GM12878 (cell line): Measurements from ENCODE around the gene EDNRA. TPM values are rescaled to one million over a fixed set of nuclear protein-coding genes. Genes with fewer than 3 reads are reported as not detected.

ENCODE experiments used
- ATAC-seq: fragments of 200-7000 bp; cut with Tn5 transposase; 3 replicates; pipeline ENCODE4 v1.9.1; 2020; ENCODE audit warnings: mild to moderate bottlenecking, moderate library complexity
- BruUV-seq: library from RNA; stranded (reverse); fragments of 400-500 nt; replicated peaks from 2 replicates; lab custom pipeline; 2021; lab: Mats Ljungman, UMichigan
- CTCF ChIA-PET: fragments of 300-600 bp; sonication (Branson Sonifier 250); formaldehyde crosslinking; extraction: SDS; loops from one replicate; lab custom pipeline; 2021; ENCODE audit warnings: inconsistent platforms; lab: Yijun Ruan, JAX
- POLR2A ChIA-PET: fragments of 350-600 bp; formaldehyde crosslinking; extraction: SDS; loops from one replicate; lab custom pipeline; 2021; ENCODE audit warnings: inconsistent platforms; lab: Charles Lee
- RAD21 ChIA-PET: fragments of 300-600 bp; sonication (Branson Sonifier 250); formaldehyde crosslinking; loops from one replicate; lab custom pipeline; 2023; ENCODE audit warnings: antibody characterized with exemption; ENCODE audit not compliant: unreplicated experiment; lab: Charles Lee
- SMC1A ChIA-PET: fragments of 300-600 bp; sonication (Branson Sonifier 250); formaldehyde crosslinking; loops from one replicate; lab custom pipeline; 2023; ENCODE audit not compliant: unreplicated experiment, uncharacterized antibody; lab: Charles Lee
- DNase-seq: peaks from one replicate; pipeline ENCODE4 v3.0.0-alpha.2; 2011; ENCODE audit warnings: low read depth, low spot score
- FAIRE-seq: peaks from 3 replicates; lab custom pipeline; 2011; peaks lifted over from hg19 to GRCh38; lab: Jason Lieb, UNC
- H2AFZ ChIP-seq: 2 replicates; pipeline ENCODE4 v1.6.0; 2011; ENCODE audit warnings: low read depth, low read length, control low read depth; ENCODE audit not compliant: control insufficient read depth
- H3K27ac ChIP-seq: 2 replicates; pipeline ENCODE4 v1.5.1; 2011; ENCODE audit warnings: control low read depth; ENCODE audit not compliant: control insufficient read depth, insufficient read depth
- H3K27me3 ChIP-seq, 2 experiments: replicated peaks in 1 of 2; 2 replicates each; pipeline versions ENCODE4 v1.6.0 to v1.6.1; 2011; ENCODE audit warnings: low read length in 1 of 2; ENCODE audit not compliant: control insufficient read depth in 2 of 2, insufficient read depth in 2 of 2
- H3K36me3 ChIP-seq, 2 experiments: 2 replicates each; pipeline ENCODE4 v1.5.1; 2011; ENCODE audit warnings: low read length in 1 of 2; ENCODE audit not compliant: control insufficient read depth in 2 of 2, insufficient read depth in 2 of 2
- H3K4me1 ChIP-seq: 2 replicates; pipeline ENCODE4 v1.6.1; 2011; ENCODE audit warnings: mild to moderate bottlenecking, low read length, moderate library complexity, mixed read lengths; ENCODE audit not compliant: control insufficient read depth, insufficient read depth
- H3K4me2 ChIP-seq: 2 replicates; pipeline ENCODE4 v1.6.0; 2011; ENCODE audit warnings: control low read depth; ENCODE audit not compliant: control insufficient read depth, insufficient read depth
- H3K4me3 ChIP-seq: fragments of 200-600 bp; sonication (generic); 2 replicates; pipeline ENCODE4 v1.5.1; 2016
- H3K79me2 ChIP-seq: 2 replicates; pipeline ENCODE4 v1.6.0; 2011; ENCODE audit warnings: low read length; ENCODE audit not compliant: control insufficient read depth, insufficient read depth
- H3K9ac ChIP-seq: 2 replicates; pipeline ENCODE4 v1.8.0; 2011; ENCODE audit warnings: low read length, control low read depth, mixed read lengths; ENCODE audit not compliant: control insufficient read depth, insufficient read depth
- H3K9me3 ChIP-seq: replicated peaks from 3 replicates; pipeline ENCODE4 v1.5.1; 2011; ENCODE audit warnings: mild to moderate bottlenecking, low read length; ENCODE audit not compliant: control insufficient read depth, insufficient read depth
- H4K20me1 ChIP-seq: 2 replicates; pipeline ENCODE4 v1.6.0; 2011; ENCODE audit not compliant: control insufficient read depth, insufficient read depth
- BMI1 ChIP-seq: fragments of 450-650 bp; IDR thresholded peaks from 2 replicates; pipeline ENCODE4 v1.6.1; 2016; ENCODE audit warnings: mild to moderate bottlenecking, moderate library complexity, borderline replicate concordance
- CHD1 ChIP-seq: IDR thresholded peaks from 2 replicates; pipeline ENCODE4 v1.6.1; 2012; ENCODE audit warnings: low read depth, low read length, improper control_type of control experiment
- E2F8 ChIP-seq: fragments of 450-650 bp; IDR thresholded peaks from 2 replicates; pipeline ENCODE4 v1.6.1; 2018; ENCODE audit warnings: mild to moderate bottlenecking, low read depth, moderate library complexity; ENCODE audit not compliant: partially characterized antibody
- ELK1 ChIP-seq: IDR thresholded peaks from 2 replicates; pipeline ENCODE4 v1.6.1; 2012; ENCODE audit warnings: low read depth, low read length, improper control_type of control experiment
- HSF1 ChIP-seq: fragments of 150-350 bp; IDR thresholded peaks from 2 replicates; pipeline ENCODE4 v1.6.1; 2014; ENCODE audit warnings: mild to moderate bottlenecking, low read depth, low read length
- JUNB ChIP-seq: IDR thresholded peaks from 2 replicates; pipeline ENCODE4 v1.6.1; 2016; ENCODE audit warnings: antibody characterized with exemption, mild to moderate bottlenecking
- NFYB ChIP-seq: IDR thresholded peaks from 2 replicates; pipeline ENCODE4 v1.6.1; 2011; ENCODE audit warnings: low read depth, mild to moderate bottlenecking, low read length, improper control_type of control experiment, moderate library complexity; ENCODE audit not compliant: insufficient read depth
- POLR2A ChIP-seq: IDR thresholded peaks from 2 replicates; pipeline ENCODE4 v1.6.1; 2011; ENCODE audit warnings: low read depth, mild to moderate bottlenecking, low read length
- RFX5 ChIP-seq: IDR thresholded peaks from 2 replicates; pipeline ENCODE4 v1.6.1; 2011; ENCODE audit warnings: low read depth, low read length, improper control_type of control experiment
- SMARCA5 ChIP-seq: fragments of 450-650 bp; IDR thresholded peaks from 2 replicates; pipeline ENCODE4 v1.6.1; 2017; ENCODE audit warnings: mild to moderate bottlenecking
- YBX1 ChIP-seq: fragments of 450-650 bp; IDR thresholded peaks from 2 replicates; pipeline ENCODE4 v1.6.1; 2016; ENCODE audit warnings: antibody characterized with exemption
- ZBED1 ChIP-seq: IDR thresholded peaks from 2 replicates; pipeline ENCODE4 v1.6.1; 2016; ENCODE audit warnings: borderline replicate concordance
- ZBTB40 ChIP-seq: fragments of 450-650 bp; IDR thresholded peaks from 2 replicates; pipeline ENCODE4 v1.6.1; 2016; ENCODE audit warnings: mild to moderate bottlenecking, moderate library complexity, borderline replicate concordance
- WGBS: methylation state at CpG from one replicate; pipeline ENCODE4 v1.1.6; 2016; ENCODE audit warnings: low lambda C conversion rate; ENCODE audit not compliant: insufficient replicate concordance, insufficient coverage; ENCODE audit errors: missing lambda C conversion rate; 5-methylcytosine and 5-hydroxymethylcytosine counted together
- in situ Hi-C: fragments of 300-500 bp; cut with MboI; formaldehyde crosslinking; loops from 9 replicates; pipeline ENCODE4 v1.14.3; 2018; ENCODE audit warnings: mixed read lengths
- intact Hi-C: fragments of 100-400 bp; cut with micrococcal nuclease; formaldehyde crosslinking; loops from one replicate; pipeline ENCODE4 v1.14.2; 2022; ENCODE audit not compliant: unreplicated experiment
- polyA plus RNA-seq, 11 experiments: library from polyadenylated mRNA; depleted of rRNA in 4 of 11; unstranded in 6 of 11; stranded (reverse) in 5 of 11; fragments of >200 nt; fragmentation: Nextera tagmentation in 4 of 11; fragmentation: Illumina TruSeq in 1 of 11; extraction: Ambion mirVana in 4 of 11; extraction: Trizol in 1 of 11; gene quantifications; 1 replicate in 1 of 11; 2 replicates in 10 of 11; pipeline versions ENCODE4 v1.2.1 to v1.2.3, GENCODE V29; 2011 to 2016; ENCODE audit warnings: inconsistent platforms in 2 of 11, missing spikeins in 2 of 11, low read depth in 1 of 11
- total RNA-seq, 4 experiments: library from RNA; depleted of rRNA in 3 of 4; stranded (reverse); fragments of >200 nt in 3 of 4; fragmentation: Illumina TruSeq in 1 of 4; extraction: Trizol in 1 of 4; gene quantifications; 2 replicates each; pipeline versions ENCODE4 v1.2.1 to v1.2.3, GENCODE V29; 2013 to 2021

Gene EDNRA
- total and polyA plus RNA-seq, 10 of the 15 experiments (the other 5 are each of a cell fraction or from before 2014, with no cell fraction given): 0.01 to 0.32 (median 0.13) TPM

DNA sequence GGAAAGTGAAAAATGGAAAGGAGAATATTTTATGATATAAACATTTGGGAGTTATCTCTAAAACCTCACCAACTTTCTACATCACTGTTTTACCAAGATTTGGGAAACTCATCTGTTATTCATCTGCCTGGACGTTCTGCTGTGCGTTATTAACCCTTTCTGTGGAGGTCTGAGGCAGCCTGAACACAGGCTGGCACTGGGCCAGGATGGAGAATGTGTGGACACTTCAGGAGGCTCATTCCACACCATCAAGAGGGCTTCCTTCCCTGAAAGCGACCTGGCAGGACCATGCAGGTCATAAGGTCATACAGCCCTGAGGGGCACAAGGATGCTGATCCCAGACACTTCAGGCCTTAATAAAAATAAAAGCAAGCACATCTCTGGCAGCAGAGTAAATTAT, 105.1 kb downstream of the EDNRA start:
- in situ Hi-C loops (loop anchor here (5.0 kb wide), 1 partner anchor 69 kb away; no protein-coding TSS in a partner anchor), intact Hi-C loops (no loop called here)
- RAD21 ChIA-PET: interaction anchor here (0.9 to 1.3 kb wide), 5 partner anchors 35 to 425 kb away, joined by 3 to 11 read pairs (median 3); no protein-coding TSS in a partner anchor
- Histone ChIP-seq H3K27ac (no peak overlapping the region), H3K27me3 (no peaks in the 10 kb centered on the region), H3K36me3 (no peaks in the 10 kb centered on the region), H3K9ac (no peak overlapping the region), H3K4me1 (peaks cover 7% of the 10 kb centered on the region; the same call in 1 of the 2 replicates), H3K9me3 (peaks cover 4% of the 10 kb centered on the region; the same call in 1 of the 3 replicates), H3K4me3 (no peak overlapping the region), H3K79me2 (no peaks in the 10 kb centered on the region), H3K4me2 (peak overlapping the region; percentile 50; the same call in 1 of the 2 replicates), H4K20me1 (no peaks in the 10 kb centered on the region), H2AFZ (no peak overlapping the region)
- POLR2A ChIA-PET: interaction anchor here (0.6 kb wide), 1 partner anchor 124 kb away, joined by 5 read pairs; no protein-coding TSS in a partner anchor
- no peak for DNase-seq
- SMC1A ChIA-PET: interaction anchor here (0.9 to 2.4 kb wide), 7 partner anchors 12 to 70 kb away, joined by 3 to 9 read pairs (median 4); no protein-coding TSS in a partner anchor
- BruUV-seq: no TSS peak
- WGBS: 5% methylated on average over 3 of the region's 3 CpGs
- ATAC-seq: no peak
- CTCF ChIA-PET: interaction anchor here (0.8 to 6.2 kb wide), 8 partner anchors 10 to 293 kb away, joined by 3 to 93 read pairs (median 4); partner anchors contain the start of gene TMEM184C
- FAIRE-seq: no peak
- TF ChIP-seq ZBTB40 (no peak), SMARCA5 (no peak), YBX1 (no peak), BMI1 (no peak), ZBED1 (no peak), ELK1 (no peak), CHD1 (no peak), JUNB (no peak), E2F8 (no peak), HSF1 (no peak), NFYB (no peak), POLR2A (no peak), RFX5 (no peak)
